Stimulated activated CD4-positive, alpha-beta T cell treated with anti-CD3 and anti-CD28 coated beads, Interleukin-12 subunit alpha, Interleukin-12 subunit beta, amount 100 ng/mL, for 24 hours (primary cell): ENCODE measurements around the gene CIRBP.
A peak's percentile ranks its signal among the peaks of the same experiment; 100 is the strongest.

Experiments
- DNase-seq, 2 experiments: peaks; one replicate each; pipeline ENCODE4 v3.0.0-alpha.2; 2020; ENCODE audit warnings: low read depth in 2 of 2

Gene CIRBP

DNA sequence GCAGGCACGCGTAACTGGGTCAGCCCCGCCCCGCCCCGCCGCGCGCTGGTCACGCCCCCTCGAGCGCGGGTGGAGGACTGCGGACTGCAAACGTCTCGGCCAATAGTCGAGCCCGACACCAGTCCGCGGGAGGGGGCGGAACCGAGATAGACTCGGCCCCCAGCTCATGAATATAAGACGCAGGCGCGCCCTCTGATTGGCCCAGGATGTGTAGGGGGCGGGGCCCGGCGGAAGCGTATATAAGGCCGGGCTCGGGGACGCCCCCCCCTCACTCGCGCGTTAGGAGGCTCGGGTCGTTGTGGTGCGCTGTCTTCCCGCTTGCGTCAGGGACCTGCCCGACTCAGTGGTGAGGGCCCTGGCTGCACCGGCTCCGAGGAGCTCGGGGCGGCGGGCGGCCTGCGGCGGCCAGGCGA, at the start of gene CIRBP:
Gene CIRBP (plus strand): TSS at position 268 of the 413 bp plus-strand sequence. CDS start 1,602 bp downstream, outside the sequence.
- DNase-seq, result peak; percentile 99

DNA sequence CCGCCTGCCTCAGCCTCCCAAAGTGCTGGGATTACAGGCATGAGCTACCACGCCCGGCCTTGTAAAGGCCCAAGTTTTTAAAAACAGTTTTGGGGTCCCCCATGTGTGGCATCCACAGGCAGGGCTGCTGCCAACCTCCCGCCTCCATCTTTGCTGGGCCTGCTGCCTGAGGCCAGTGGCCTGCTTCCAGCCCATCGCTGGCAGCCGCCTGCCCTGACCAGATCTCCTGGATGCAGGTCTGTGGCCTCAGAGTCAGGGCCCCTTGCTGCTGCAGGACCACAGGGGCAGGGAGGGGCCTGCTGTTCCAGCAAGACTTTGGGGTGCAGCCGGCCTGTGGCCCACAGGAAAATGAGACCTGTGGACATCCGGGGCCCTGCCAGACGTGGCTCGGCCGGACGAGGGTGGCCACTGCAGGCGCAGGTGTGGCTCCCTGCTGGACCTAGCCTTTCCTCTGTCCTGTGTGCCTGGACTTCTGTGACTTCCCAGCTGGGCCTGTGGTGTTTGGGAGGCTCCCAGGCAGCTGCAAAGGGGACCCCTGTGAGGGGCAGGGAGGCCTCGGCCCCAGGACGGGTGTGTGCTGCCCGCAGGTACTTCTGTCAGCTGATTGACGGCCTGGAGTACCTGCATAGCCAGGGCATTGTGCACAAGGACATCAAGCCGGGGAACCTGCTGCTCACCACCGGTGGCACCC, 49.2 kb upstream of the CIRBP start:
- DNase-seq, result no peak

DNA sequence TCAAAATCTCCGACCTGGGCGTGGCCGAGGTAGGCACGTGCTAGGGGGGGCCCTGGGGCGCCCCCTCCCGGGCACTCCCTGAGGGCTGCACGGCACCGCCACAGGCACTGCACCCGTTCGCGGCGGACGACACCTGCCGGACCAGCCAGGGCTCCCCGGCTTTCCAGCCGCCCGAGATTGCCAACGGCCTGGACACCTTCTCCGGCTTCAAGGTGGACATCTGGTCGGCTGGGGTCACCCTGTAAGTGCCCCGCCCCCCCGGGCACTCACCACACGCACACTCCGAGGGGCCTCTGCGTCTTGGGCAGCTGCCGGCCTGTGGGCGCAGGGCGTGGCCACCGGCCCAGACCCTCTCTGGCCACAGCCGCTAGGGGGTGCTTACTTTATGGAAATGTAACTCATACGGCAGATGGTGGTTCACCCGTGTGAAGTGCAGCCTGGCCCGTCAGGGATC, 48.6 kb upstream of the CIRBP start:
- DNase-seq, result no peak

DNA sequence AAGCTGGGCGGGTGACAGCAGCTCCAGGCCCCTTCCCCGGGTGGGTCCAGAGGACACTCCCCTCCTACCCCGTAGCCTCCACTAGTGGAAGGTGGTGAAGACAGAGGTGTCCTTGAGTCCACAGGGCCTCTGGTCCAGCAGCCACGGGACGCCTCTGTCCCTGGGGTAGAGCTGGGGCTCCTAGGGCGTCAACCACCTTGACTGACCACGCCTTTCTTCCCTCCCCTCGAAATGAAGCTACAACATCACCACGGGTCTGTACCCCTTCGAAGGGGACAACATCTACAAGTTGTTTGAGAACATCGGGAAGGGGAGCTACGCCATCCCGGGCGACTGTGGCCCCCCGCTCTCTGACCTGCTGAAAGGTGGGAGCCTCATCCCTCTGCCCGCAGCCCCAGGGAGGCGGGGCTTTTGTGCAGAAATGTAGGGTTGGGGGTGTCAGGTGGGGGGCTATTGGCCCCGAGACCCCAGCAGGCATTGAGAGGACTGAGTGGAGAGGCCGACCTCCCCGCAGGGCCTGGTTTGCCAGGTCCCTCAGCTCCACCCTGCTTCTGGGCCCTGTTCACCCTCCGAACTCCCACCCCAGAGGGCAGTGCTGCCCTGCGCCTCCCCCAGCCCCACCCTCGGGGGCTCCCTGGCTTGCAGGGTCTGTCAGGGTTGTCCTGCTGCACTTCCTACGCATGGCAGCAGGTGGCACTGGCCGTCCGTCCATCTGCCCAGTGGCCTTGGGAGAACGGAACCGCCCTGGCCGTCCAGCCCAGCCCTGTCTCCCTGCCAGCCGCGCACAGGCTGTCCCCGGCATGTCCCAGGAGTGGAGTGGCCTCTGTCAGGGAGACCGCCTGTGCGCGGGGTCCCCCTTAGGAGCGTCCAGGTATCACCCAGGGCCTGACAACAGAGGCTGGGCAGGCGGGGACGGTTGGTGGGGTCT, 47.9 kb upstream of the CIRBP start:
- DNase-seq, result no peak

DNA sequence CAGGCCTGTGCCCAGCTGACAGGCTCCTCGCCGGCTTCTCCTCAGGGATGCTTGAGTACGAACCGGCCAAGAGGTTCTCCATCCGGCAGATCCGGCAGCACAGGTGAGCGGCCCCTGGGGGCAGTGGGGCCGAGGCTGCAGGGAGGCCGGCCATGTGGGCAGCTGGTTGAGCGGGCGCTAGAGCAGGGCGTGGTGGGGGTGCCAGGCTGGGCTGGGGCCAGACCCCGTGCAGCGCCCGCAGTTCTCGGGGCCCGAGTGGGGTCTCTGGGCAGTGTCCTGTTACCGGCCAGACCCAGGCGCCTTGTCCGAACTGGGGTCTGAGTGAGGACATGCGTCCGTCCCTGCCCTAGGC, 47.3 kb upstream of the CIRBP start:
- DNase-seq, result no peak

DNA sequence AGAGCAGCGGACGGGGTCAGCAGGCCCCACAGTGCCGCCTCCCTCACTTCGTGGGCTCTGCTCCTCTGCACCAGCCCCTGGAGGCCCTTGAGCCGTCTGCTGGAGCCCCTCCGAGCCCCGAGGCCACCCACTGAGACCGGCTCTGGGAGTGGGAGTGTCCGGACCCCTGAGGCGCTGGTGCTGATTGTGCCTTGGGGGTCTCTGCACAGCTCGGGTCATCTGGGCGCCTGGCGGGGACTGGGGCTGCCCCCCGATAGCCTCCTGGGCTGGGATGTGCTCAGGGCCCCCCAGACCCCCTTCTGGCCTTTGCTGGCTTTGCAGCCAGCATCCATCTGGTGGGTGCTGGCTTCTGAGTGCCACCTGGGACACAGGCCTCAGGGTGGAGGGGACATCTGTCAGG, 46.7 kb upstream of the CIRBP start:
- DNase-seq, result no peak

DNA sequence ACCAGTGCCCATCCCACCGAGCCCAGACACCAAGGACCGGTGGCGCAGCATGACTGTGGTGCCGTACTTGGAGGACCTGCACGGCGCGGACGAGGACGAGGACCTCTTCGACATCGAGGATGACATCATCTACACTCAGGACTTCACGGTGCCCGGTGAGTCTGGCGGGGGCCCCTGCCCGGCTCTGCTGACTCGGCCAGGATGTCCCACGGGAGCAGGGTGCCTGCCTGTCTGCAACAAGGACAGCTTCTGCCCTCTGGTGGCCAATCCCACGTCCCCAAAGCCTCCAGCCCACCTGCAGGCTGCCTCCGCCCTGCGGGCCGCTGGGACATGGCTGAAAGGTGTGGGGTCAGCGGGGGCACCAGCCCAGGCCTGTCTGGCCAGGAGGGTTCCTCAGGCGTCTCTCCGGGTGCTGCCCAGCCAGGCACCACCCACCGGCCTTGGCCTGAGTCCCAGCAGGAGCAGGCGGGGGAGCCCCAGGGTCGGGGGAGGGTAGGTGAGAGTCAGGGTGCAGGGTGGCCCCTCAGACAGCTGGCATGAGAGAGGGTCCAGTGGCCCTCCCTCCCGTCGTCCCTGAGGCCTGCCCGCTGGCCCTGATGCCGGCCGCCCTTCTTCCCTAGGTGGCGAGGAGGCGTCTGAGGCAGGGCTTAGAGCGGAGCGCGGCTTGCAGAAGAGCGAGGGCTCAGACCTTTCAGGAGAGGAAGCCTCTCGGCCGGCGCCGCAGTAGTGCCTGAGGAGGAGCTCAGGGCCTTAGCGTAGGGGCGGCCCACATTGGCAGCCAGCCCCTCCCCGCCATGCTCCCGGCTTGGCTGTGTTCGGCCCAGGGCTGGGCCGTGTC, 45.9 kb upstream of the CIRBP start:
- DNase-seq, result no peak

DNA sequence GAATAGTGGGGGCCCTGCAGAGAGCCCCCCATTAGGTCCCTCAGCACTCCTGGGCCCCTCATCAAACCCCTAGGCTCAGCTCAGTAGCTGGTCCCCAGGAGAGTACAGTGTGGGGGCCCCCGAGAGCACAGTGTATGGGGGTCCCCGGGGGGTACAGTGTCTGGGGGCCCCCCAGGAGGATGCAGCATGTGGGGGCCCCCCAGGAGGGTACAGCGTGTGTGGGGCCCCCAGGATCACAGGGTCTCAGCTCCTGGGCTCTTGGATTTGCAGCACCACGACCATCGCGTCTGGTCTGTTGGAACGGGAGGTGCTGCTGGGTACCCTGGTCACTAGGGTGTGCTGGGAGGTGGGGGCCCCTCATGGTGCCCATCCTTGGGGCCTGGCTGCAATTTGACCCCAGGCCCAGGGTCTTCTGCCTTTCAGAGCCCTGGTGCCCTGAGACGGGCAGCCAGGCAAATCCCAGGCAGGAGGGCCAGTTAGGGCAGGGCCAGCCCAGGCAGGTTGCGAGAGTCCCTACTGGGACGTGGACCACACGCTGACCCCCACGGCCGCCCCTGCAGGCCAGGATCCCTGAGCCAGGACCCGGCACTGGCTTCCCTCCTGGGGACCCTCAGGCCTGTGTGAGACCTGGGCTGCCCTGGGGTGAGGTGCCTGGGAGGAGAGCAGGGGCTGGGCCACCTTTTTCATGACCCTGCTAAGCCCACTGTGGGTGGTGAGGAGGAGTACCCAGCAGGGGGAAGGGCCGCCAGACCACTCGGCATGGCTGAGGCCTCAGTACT, 44.9 kb upstream of the CIRBP start:
- no peak for DNase-seq

DNA sequence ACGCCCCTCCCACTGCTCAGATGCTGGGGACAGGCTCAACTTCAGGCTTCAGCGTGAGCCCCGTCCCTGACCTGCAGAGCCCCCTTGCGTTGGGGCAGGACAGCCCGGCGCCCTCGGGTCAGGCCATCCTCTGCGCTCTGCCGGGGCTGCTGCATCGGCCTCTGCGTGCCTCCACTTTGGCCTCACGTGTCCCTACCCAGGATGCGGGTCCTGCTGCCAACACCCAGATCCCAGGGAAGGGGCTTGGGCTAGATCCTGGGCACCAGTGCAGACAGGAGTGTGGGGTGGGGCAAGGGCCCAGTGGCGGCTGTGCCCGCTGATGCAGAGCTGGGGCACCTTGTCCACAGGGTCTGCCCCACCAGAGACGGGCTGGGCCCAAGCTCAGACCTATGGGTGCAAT, 44.3 kb upstream of the CIRBP start:
- DNase-seq, result no peak

DNA sequence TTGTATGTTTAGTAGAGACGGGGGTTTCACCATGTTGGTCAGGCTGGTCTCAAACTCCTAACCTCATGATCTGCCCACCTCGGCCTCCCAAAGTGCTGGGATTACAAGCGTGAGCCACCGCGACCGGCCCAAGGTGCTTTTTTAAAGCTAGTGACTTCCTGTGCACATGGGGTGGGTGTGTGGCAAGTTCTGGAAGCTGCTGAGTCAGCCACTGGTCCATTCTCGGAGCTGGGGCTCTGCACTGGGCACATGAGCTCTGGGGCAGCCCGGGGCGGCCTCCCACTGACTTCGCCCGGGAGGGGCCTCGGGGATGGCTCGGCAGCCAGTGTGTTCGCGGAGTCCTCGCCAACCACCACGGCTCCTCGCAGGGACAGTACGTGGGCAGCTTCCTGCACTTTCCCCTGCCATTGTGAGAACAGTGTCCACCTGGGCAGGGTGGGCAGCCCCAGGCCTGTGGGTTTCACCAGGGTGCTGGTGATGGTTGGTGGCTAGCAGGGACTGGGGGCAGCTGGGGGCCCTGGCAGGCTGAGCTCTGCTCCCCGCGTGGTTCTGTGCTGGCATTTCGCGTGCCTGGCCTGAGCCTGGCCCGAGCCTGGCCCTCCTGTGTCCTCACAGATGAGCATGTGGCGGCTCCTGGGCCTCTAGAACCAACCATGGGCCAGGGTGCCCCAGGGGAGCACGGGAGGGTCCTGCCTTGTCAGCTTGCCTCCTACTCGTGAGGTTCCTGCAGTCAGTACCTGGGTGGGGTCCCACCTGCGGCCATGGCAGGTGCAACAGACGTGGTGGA, 43.5 kb upstream of the CIRBP start:
- DNase-seq, result no peak

DNA sequence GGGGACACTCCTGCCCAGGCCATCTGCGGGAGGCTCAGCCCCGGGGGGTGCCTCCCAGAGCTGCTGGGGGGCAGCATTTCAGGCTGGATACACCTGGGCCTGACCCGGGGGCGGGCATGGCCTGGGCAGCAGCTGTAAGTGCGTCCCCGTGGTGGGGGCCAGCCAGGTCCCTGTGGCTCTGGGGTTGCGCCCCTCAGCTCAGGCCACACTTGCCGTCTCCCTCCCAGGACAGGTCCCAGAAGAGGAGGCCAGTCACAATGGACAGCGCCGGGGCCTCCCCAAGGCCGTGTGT, 43.0 kb upstream of the CIRBP start:
- no peak for DNase-seq

DNA sequence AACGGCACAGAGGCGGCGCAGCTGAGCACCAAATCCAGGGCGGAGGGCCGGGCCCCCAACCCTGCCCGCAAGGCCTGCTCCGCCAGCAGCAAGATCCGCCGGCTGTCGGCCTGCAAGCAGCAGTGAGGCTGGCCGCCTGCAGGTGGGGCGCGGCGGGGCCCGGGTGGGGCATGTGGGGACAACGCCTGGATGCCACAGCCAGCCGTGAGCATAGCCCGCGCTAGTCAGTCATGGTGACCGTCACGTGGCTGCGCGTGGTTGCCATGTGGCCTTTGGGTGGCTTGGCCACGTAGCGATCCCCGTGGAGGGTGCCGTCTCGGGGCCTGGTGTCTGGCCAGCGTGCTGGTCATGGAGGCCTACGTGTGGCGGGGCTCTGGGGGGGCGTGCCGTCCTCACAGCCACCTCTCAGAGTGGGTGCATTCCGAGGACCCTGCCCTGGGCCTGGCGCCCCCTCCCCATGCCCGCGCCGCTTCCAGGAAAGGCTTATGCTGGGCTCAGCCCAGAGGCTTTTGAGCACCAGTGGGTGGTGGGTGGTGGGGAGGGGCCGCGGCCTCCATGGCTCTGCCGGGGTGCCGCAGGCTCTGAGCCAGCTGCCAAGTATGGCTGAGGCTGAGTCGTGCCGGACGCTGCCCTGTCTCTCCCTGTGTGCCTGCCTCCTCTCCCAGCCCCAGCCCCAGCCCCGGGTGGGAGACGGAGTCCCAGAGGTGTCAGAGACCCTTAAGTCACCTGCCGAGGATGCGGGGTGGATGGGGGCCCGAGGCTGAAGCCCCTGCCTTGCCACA, 42.4 kb upstream of the CIRBP start:
- no peak for DNase-seq

DNA sequence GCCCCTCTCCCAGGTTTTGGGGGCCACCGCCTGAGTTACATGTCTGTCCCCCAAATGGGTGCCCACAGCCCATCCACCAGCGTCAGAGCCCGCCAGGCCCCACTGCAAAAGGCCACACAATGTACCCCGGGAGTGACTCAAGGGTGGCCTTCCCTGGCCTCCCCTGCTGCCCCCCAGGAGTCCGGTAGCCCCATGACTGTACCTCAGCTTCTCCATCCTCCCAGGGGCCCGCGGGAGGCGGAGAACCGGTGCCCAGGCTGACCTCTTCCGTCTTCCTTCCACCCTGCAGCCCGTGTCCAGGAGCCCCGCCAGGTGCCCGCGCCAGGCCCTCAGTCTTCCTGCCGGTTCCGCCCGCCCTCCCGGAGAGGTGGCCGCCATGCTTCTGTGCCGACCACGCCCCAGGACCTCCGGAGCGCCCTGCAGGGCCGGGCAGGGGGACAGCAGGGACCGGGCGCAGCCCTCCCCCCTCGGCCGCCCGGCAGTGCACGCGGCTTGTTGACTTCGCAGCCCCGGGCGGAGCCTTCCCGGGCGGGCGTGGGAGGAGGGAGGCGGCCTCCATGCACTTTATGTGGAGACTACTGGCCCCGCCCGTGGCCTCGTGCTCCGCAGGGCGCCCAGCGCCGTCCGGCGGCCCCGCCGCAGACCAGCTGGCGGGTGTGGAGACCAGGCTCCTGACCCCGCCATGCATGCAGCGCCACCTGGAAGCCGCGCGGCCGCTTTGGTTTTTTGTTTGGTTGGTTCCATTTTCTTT, 41.7 kb upstream of the CIRBP start:
- DNase-seq, result no peak

DNA sequence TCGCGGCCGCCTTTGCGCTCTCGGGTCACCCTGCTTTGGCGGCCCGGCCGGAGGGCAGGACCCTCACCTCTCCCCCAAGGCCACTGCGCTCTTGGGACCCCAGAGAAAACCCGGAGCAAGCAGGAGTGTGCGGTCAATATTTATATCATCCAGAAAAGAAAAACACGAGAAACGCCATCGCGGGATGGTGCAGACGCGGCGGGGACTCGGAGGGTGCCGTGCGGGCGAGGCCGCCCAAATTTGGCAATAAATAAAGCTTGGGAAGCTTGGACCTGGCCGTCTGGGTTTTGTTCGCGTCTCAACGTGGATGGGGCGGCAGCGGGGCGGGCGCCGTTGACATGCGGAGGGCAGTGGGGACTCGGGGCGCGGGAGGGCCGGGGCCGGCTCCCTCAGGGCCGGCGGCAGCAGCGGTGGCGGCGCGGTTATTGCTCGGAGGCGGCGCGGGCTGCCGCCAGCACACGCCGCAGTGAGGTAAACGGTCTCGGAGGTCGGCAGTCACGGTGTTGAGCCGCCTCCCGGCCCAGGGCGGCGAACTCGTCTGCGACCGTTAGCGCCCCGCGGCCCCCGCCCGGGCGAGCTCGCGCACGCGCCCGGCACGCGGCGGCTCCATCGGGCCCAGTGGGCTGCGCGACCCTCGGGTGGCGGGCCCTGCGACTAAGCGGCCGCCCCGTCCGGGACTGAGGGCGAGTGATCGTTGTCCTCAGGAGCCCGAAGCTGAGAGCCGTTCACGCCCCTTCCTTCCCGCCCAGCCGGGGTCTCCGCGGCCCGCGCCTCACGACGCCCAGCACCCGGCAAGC, 40.8 kb upstream of the CIRBP start:
- DNase-seq, result no peak

DNA sequence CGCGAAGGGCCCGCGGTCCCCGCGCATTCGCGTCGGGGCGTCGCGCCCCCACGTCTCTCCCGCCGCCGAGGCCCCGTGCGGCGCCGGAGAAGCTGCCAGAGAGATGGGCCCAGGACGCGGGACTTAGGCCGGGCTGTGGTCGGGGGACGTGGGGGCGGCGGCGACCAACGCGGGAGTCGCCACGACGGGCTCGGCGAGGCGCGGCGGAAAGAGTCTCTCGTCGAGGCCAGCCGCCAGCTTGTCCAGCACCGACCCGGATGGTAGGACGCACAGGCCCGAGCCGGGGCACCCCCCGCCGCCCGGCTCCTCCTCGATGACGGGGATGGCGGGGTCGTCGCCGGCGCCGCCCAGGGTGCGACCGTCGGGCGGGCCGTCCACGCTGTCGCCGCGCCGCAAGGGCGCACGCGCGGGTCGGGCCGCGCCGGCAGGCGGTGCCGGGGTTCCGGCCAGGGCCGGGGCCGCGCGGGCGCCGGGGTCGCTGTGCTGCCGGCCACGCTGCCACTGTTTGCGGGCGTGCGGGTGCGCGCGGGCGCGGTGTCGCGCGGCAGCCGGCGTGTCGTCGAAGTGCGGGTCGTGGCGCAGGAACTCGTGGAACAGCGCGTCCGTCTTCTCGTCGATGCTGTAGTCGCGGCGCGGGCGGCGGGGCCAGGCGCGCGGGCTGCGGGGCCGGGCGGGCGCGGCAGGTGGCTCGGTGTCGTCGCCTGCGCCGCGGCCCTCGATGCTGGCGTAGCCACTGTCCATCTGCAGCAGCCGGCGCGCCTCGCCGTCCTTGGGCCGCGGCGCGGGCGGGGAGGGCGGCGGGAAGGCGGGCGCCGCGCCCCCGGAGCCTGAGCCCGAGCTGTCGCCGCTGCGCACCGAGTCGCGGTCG, 39.8 kb upstream of the CIRBP start:
- no peak for DNase-seq

DNA sequence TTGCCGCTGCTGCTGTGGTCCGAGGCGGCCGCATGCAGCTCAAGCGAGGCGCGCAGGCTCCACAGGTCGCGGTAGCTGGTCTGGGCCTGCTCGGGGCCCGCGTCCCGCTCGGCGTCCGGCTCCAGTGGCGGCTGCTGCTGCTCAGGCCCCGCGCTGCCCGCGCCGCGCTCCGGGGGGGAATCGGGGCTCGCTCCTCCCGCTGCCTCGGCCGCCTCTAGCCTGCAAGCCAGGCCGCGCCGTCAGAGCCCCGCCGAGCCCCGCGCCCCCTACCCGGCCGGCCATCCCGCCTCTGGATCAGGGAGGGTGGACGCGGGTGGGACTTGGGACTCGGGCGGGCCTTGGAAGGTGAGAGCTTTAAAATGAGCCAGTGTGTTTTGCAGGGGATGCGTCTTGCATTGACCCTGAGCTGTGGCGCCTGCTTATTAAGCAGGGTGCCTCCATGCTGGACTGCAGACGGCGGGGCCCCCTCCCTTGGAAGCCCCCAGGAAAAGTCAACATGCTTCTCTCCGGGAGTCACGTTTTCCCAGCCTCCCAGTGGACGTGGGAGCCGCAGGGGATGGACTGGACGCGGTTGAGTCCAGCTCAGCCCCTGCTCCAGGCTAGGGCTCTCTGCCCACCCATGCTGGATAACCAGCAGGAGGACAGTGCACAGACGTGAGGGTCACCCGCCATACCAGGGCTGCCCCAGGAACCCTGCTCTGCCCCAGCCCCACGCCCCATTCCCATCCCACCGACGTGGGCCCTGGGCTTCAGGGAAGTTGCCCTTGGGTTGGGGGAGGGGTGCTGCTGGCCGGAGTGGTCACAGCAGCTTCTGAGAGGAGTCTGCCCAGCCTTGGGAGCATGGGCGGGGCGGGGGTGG, 39.0 kb upstream of the CIRBP start:
- DNase-seq, result no peak
